ENCODE measurements around the gene IL31.

DNA sequence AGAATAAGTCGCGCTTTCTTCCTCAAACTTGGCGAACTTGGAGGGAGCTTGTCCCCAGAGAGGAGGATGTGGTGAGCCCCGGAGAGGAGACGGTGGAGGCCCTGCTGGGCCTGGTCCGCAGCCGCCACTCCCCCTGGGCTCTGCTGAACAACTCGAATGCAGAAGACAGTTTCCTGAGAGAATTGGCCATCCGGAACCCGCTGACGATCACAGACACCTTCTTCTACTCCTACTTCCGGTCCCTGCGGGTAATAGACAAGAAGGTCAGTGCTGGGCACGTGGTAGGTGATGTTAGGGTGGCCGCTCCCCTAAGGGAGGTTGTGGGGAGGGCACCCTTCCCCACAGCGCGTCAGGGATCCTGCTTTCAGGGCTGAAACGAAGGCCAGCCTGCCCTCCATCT lies 10.5 kb upstream of the IL31 start:
- TF ChIP-seq, protein P1, sequence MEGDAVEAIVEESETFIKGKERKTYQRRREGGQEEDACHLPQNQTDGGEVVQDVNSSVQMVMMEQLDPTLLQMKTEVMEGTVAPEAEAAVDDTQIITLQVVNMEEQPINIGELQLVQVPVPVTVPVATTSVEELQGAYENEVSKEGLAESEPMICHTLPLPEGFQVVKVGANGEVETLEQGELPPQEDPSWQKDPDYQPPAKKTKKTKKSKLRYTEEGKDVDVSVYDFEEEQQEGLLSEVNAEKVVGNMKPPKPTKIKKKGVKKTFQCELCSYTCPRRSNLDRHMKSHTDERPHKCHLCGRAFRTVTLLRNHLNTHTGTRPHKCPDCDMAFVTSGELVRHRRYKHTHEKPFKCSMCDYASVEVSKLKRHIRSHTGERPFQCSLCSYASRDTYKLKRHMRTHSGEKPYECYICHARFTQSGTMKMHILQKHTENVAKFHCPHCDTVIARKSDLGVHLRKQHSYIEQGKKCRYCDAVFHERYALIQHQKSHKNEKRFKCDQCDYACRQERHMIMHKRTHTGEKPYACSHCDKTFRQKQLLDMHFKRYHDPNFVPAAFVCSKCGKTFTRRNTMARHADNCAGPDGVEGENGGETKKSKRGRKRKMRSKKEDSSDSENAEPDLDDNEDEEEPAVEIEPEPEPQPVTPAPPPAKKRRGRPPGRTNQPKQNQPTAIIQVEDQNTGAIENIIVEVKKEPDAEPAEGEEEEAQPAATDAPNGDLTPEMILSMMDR (IDR thresholded peaks at IDR 0.05), result no peak
- TF ChIP-seq POLR2AphosphoS5 (IDR thresholded peaks at IDR 0.05), result no peak
- no peak for TF ChIP-seq POLR2A (IDR thresholded peaks at IDR 0.05)

Measured in prostate gland (tissue), 2 donors.